Measurements from ENCODE around the gene EPGN. TPM values are rescaled to one million over a fixed set of nuclear protein-coding genes. Genes with fewer than 3 reads are reported as not detected.

The EPGN gene
- total and polyA plus RNA-seq, 2 donors = 0.77 TPM; not detected in 1

DNA sequence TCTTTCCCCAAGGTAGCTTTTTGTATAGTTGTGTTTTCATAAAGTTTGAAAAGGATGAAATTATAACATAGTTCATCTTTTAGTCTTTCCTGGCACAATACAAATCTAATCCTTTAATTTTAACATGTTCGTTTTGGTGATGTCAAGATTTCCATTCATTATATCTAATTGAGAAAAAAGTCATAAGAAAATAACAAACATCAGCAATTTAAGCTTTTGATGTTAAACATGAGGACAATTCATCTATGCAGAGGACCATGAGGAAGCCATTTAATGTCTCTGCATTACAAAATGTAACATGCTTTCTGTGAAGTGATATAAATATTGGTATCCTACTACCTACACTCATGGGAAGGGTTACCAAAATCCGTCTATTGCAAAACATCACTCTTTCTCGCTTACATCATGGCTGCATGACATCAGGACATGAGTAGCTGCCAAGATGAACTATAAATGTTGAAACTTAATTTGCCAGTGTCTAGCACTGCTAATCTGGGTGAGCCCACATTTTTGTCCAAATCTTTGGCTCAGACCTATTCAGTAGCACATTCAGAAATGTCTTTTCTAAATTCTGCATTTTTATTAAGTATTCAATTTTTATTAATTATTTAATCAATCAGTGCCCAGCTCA is 9.5 kb downstream of the EPGN start:
- DNase-seq (ENCODE audit: extremely low spot score) = no peak
- 67% methylated on average over 3 of the region's 3 CpGs for WGBS
- H3K4me1 ChIP-seq (ENCODE audit: insufficient read depth) = no peaks in the 10 kb centered on the region

DNA sequence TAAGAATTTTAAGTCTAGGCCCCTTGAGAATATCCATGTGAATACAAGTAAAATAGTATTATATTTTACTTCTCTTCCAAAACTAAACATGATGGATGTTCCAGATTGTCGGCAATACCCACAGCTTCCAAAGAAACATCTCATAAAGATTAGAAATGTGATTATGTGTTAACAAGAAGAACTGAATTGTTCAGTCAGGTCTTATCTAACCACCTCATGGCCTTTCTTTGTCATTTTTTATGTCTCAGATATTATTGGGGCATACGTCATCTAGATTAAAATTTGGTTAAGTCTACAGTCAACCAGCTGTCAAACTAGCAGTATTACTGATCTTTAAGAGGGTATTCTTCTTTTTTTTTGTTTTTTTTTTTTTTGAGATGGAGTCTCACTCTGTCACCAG is 10.0 kb downstream of the EPGN start:
- H3K36me3 ChIP-seq (ENCODE audit: insufficient read depth) = no peaks in the 10 kb centered on the region
- H3K4me1 ChIP-seq (ENCODE audit: insufficient read depth) = no peaks in the 10 kb centered on the region
- WGBS = 47% methylated on average over 2 of the region's 2 CpGs
- no peak overlapping the region for H3K4me3 ChIP-seq (ENCODE audit: low read depth, low read length)
- no peak overlapping the region for H3K27ac ChIP-seq (ENCODE audit: low read depth)
- no peak for DNase-seq (ENCODE audit: extremely low spot score)

More for the DNA sequence above, 9.5 kb downstream of the EPGN start:
- Histone ChIP-seq H3K36me3 (ENCODE audit: insufficient read depth) (no peaks in the 10 kb centered on the region), H3K4me3 (ENCODE audit: low read depth, low read length) (no peak overlapping the region), H3K27ac (ENCODE audit: low read depth) (no peak overlapping the region)

DNA sequence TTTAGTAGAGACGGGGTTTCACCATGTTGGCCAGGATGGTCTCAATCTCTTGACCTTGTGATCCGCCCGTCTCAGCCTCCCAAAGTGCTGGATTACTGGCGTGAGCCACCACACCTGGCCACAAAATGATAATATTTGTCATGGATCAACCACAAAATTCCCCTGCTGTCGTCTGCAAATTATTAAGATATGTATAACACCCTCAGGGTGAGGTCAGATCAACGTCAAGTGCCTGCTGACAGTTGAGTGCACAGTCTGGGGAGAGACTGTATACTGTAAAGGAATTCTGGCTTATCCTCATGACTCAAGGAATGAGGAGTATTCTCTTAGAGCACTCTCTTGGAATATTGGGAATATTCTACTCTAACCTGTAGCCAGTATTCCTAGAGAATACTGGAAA is 11.2 kb downstream of the EPGN start:
- Histone ChIP-seq H3K4me1 (ENCODE audit: insufficient read depth) (no peaks in the 10 kb centered on the region), H3K4me3 (ENCODE audit: low read depth, low read length) (no peak overlapping the region), H3K27ac (ENCODE audit: low read depth) (no peak overlapping the region), H3K36me3 (ENCODE audit: insufficient read depth) (no peaks in the 10 kb centered on the region)
- DNase-seq (ENCODE audit: extremely low spot score) = no peak
- 74% methylated on average over 6 of the region's 6 CpGs for WGBS

DNA sequence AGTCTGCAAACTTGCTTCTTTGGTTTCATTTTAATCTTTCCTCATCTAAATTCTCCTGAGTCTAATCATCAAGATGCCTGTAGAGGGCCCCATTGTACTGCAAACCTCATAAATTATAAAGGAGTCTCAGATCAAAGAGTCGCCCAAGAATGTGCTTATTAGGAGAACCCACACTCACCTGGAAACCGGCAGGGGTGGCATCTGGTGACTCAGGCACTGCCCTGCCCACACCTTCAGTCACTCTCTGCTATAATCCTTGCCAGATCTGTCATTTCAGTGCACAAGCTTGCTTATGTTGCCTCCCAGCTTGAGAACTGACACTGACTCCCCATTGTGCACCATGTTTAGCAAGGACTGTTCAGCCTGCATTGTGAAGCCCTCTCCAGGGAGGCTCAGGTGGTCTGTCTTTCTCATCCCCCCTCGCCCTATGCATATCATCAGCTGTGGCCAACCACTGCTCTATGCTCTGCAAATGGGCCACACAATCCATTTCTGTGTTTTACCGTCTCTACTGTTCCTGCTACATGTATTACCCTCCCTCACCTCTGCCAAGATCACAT is 12.4 kb downstream of the EPGN start:
- Histone ChIP-seq H3K36me3 (ENCODE audit: insufficient read depth) (no peaks in the 10 kb centered on the region), H3K4me1 (ENCODE audit: insufficient read depth) (no peaks in the 10 kb centered on the region), H3K27ac (ENCODE audit: low read depth) (no peak overlapping the region), H3K4me3 (ENCODE audit: low read depth, low read length) (no peak overlapping the region)
- WGBS = 42% methylated on average over 4 of the region's 4 CpGs
- peak; percentile 48 for DNase-seq (ENCODE audit: extremely low spot score)

DNA sequence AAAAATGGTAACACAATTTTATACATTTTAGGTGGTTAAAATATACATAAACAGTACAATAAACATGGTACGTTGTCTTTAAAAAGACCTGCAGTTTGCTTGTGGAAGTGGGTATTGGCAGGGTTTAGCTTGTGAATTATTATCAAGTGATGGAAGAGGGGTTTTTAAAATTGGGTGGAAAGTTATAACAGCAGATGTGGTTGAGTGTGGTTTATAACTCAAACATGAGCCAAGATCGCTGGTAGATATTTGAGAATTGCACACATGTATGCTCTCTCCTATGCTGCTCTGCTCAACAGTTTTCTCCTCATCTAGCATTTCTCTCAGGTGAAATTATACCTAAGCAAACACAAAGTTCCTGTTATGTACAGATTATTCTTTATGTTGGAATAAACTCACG is 14.0 kb downstream of the EPGN start:
- Histone ChIP-seq H3K27ac (ENCODE audit: low read depth) (no peak overlapping the region), H3K4me3 (ENCODE audit: low read depth, low read length) (no peak overlapping the region), H3K4me1 (ENCODE audit: insufficient read depth) (no peaks in the 10 kb centered on the region), H3K36me3 (ENCODE audit: insufficient read depth) (no peaks in the 10 kb centered on the region)
- no peak for DNase-seq (ENCODE audit: extremely low spot score)
- 74% methylated on average over 3 of the region's 3 CpGs for WGBS

DNA sequence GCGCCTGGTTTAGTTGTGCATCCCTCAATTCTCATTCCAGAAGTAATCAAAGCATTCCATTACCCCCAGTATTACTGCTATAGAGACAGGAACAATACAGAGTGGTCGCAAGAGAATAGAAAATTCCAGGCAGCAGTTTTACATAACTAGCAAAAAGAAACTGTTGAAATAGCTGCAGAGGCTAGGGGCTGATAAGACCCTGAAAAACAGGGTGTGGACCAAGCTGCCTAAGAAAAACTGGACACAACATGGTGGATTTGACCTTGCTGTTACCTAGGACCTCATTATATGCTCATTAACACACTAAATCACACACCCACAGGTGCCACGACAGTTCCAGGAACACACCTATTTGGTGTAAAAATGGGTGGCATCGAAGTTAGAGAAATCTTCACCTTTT is 15.4 kb downstream of the EPGN start:
- DNase-seq (ENCODE audit: extremely low spot score) = no peak
- no peaks in the 10 kb centered on the region for H3K36me3 ChIP-seq (ENCODE audit: insufficient read depth)
- H3K4me3 ChIP-seq (ENCODE audit: low read depth, low read length) = no peak overlapping the region
- no peaks in the 10 kb centered on the region for H3K4me1 ChIP-seq (ENCODE audit: insufficient read depth)
- WGBS = 87% methylated on average over 4 of the region's 4 CpGs
- no peak overlapping the region for H3K27ac ChIP-seq (ENCODE audit: low read depth)

DNA sequence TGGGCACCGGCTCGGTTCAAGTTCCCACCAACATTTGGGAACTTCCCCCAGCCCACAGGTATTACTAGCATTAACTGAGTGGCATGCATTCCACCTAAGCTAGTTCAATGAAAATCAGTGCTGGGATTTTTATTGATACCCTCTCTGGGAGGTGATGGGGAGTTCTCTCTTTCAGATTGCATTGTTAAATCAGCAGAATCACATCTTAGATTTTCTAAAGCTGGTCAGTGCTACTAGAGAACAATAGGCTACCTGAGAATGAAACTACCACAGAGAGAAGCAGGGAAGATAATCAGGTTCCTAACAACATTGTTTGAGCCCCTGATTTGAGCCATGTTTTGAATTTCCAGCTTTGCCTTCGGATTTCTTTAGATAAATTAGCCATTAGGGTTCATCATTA is 16.0 kb downstream of the EPGN start:
- 66% methylated on average over 3 of the region's 3 CpGs for WGBS
- H3K4me1 ChIP-seq (ENCODE audit: insufficient read depth) = no peaks in the 10 kb centered on the region

DNA sequence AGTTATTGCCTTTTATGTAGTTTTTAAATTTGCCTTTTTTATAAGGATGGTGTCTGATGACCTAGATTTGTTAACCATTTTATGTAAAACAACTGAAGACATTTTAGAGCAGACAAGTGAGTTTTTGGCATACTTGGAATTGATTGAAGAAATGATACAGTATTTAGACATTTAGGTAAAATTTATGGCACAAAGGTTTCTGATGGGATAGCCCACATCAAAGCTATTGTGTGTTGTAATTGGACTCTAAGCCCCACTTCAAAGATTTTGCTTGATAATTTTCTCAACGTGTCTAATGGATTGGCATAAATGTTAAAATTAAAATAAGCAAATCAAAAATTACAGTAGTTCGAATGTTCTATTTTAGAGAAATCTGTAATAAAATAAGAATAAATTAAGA is 17.6 kb downstream of the EPGN start:
- H3K36me3 ChIP-seq (ENCODE audit: insufficient read depth) = no peaks in the 10 kb centered on the region

More for the DNA sequence above, 16.0 kb downstream of the EPGN start:
- no peaks in the 10 kb centered on the region for H3K36me3 ChIP-seq (ENCODE audit: insufficient read depth)
- H3K4me3 ChIP-seq (ENCODE audit: low read depth, low read length) = no peak overlapping the region
- no peak for DNase-seq (ENCODE audit: extremely low spot score)
- no peak overlapping the region for H3K27ac ChIP-seq (ENCODE audit: low read depth)

DNA sequence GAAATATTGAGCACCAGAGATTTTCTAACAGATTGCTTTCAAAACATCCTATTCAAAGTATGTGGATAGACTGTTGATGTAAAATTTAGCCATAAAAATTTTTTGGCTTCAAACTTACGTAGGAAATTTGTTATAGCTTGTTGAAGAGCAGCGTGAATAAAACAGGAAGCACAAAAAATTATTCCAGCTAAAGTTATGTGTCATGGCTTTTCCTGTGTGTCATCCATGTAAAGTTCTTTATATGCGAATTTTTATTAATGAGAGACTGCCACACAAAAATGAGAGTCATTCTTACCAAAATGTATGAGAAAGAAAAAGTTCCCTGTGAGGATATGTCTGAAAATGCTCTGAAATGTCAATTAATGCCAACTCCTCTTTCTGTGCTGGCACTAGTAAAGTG is 19.5 kb downstream of the EPGN start:
- 49% methylated on average over 3 of the region's 3 CpGs for WGBS
- H3K27ac ChIP-seq (ENCODE audit: low read depth) = no peak overlapping the region
- no peak for DNase-seq (ENCODE audit: extremely low spot score)
- H3K4me3 ChIP-seq (ENCODE audit: low read depth, low read length) = no peak overlapping the region
- no peaks in the 10 kb centered on the region for H3K4me1 ChIP-seq (ENCODE audit: insufficient read depth)
- H3K36me3 ChIP-seq (ENCODE audit: insufficient read depth) = no peaks in the 10 kb centered on the region

More for the DNA sequence above, 17.6 kb downstream of the EPGN start:
- DNase-seq (ENCODE audit: extremely low spot score) = no peak
- Histone ChIP-seq H3K4me3 (ENCODE audit: low read depth, low read length) (no peak overlapping the region), H3K27ac (ENCODE audit: low read depth) (no peak overlapping the region), H3K4me1 (ENCODE audit: insufficient read depth) (no peaks in the 10 kb centered on the region)
- WGBS = 76% methylated on average over 2 of the region's 2 CpGs

DNA sequence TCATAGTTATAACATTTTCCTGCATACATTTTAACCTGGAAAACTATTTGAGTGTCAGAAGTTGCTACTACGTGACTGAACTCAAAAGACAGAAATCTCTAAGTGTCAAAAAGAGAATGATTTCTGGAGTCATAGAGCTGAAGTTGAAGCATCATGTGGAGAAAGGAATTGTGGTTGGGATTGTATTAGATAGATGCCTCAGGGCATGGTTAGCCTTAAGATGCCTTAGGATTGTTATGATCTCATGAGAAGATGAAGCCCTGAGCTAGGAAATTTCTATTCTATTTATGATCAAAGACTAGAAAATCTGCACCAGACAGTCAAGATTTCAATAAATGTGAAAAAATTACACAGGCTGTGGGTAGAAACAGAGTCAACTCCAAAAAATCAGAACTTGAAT is 20.2 kb downstream of the EPGN start:
- Histone ChIP-seq H3K4me1 (ENCODE audit: insufficient read depth) (no peaks in the 10 kb centered on the region), H3K27ac (ENCODE audit: low read depth) (no peak overlapping the region), H3K36me3 (ENCODE audit: insufficient read depth) (no peaks in the 10 kb centered on the region), H3K4me3 (ENCODE audit: low read depth, low read length) (no peak overlapping the region)
- 87% methylated on average over 1 of the region's 1 CpG for WGBS
- no peak for DNase-seq (ENCODE audit: extremely low spot score)

DNA sequence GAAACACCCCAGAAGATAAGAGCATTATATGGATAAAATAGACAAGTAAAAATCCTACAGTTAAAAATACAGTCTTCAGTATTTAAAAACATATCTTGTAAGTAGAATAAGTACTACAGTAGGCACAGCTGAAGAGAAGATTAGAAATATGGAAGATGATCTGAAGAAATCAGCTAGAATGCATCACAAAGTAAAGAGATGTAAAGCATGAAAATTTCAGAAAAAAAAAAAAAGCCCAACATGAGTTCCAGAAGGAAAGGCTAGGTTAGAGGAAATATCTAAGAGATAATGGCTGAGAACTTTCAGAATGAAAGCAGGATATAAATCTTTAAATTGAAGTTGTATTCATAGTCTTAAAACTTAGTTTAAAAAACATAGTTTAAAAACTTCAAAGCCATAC is 21.0 kb downstream of the EPGN start:
- H3K4me1 ChIP-seq (ENCODE audit: insufficient read depth) = no peaks in the 10 kb centered on the region
- no peak overlapping the region for H3K27ac ChIP-seq (ENCODE audit: low read depth)
- DNase-seq (ENCODE audit: extremely low spot score) = no peak
- H3K4me3 ChIP-seq (ENCODE audit: low read depth, low read length) = no peak overlapping the region
- H3K36me3 ChIP-seq (ENCODE audit: insufficient read depth) = no peaks in the 10 kb centered on the region

DNA sequence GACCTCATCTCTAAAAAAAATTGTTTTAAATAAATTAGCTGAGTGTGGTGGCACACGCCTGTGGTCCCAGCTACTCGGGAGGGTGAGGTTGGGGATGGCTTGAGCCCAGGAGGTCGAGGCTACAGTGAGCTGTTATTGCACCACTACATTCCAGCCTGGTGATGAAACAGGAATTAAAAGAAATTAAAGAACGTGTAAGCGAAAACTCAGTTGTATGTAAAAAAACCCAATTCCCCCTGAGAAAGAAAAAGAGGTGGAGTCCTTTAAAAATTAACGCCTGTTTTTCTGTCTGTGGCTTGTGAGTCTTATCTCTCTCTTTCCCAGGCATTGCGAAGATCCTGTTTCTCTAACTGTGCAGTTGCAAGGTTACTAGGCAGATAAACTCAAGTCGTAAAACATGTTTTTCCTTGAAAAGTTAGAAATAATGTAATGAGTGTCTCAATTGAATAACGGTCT is 22.1 kb downstream of the EPGN start:
- Histone ChIP-seq H3K27ac (ENCODE audit: low read depth) (no peak overlapping the region), H3K36me3 (ENCODE audit: insufficient read depth) (no peaks in the 10 kb centered on the region), H3K4me3 (ENCODE audit: low read depth, low read length) (no peak overlapping the region), H3K4me1 (ENCODE audit: insufficient read depth) (no peaks in the 10 kb centered on the region)
- 55% methylated on average over 9 of the region's 9 CpGs for WGBS
- no peak for DNase-seq (ENCODE audit: extremely low spot score)

DNA sequence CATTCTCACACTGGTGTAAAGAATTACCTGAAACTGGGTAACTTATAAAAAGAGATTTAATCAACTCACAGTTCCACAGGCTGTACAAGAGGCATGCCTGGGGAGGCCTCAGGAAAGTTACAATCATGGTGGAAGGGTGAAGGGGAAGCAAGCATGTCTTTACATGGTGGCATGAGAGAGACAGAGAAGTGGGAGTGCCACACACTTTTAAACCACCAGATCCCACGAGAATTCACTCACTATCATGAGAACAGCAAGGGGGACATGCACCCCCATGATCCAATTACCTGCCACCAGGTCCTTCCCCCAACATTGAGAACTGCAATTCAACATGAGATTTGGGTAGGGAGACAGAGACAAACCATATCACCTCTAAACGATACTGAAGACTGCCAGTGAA is 23.0 kb downstream of the EPGN start:
- Histone ChIP-seq H3K36me3 (ENCODE audit: insufficient read depth) (no peaks in the 10 kb centered on the region), H3K4me1 (ENCODE audit: insufficient read depth) (no peaks in the 10 kb centered on the region), H3K27ac (ENCODE audit: low read depth) (no peak overlapping the region), H3K4me3 (ENCODE audit: low read depth, low read length) (no peak overlapping the region)
- WGBS = 68% methylated on average over 2 of the region's 2 CpGs
- no peak for DNase-seq (ENCODE audit: extremely low spot score)

DNA sequence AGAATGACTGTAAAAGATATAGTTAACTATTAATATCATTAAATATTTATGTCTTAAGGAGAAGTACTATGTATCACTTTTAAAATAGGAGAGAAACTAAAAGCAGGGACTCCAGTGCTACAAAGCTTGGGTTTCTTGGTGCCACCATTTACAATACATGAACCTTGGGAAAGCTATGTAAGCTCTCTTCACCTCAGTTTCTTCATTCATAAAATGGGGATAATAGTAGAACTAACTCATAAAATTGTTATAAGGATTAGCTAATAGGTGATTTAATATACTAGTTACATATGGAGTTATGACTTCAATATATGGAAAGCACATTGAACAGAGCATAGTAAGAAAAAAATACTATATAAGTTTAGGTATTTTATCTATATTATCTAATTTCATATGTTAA is 23.7 kb downstream of the EPGN start:
- Histone ChIP-seq H3K4me1 (ENCODE audit: insufficient read depth) (no peaks in the 10 kb centered on the region), H3K36me3 (ENCODE audit: insufficient read depth) (no peaks in the 10 kb centered on the region), H3K4me3 (ENCODE audit: low read depth, low read length) (no peak overlapping the region), H3K27ac (ENCODE audit: low read depth) (no peak overlapping the region)
- DNase-seq (ENCODE audit: extremely low spot score) = no peak

DNA sequence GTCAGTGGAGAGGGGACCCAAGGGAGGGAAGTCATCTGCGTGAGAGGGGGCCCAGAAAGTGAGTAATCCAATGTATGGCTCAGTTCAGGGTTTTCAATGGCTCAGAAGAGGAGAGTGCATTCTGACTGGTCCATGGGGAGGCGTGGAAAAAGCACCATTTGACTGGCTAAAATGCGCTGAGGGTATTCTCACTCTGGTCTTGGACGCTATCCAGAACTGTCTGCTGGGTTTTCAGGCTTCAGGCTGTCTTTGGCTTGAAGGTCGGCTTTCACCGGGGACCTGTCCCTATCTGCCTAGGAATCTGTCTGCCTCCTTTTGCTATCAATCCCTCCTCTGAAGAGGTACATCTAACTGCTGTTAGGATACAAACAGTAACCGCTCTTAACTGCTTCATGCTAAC is 26.4 kb downstream of the EPGN start:
- no peak overlapping the region for H3K4me3 ChIP-seq (ENCODE audit: low read depth, low read length)
- no peak overlapping the region for H3K27ac ChIP-seq (ENCODE audit: low read depth)
- 83% methylated on average over 7 of the region's 7 CpGs for WGBS
- H3K4me1 ChIP-seq (ENCODE audit: insufficient read depth) = no peaks in the 10 kb centered on the region
- H3K36me3 ChIP-seq (ENCODE audit: insufficient read depth) = no peaks in the 10 kb centered on the region
- DNase-seq (ENCODE audit: extremely low spot score) = no peak
